PC-3 (cell line): ENCODE measurements around the gene CNP. TPM values are rescaled to one million over a fixed set of nuclear protein-coding genes. Genes with fewer than 3 reads are reported as not detected.

Experiments used
- ATAC-seq: fragments of 200-7000 bp; cut with Tn5 transposase; 2 replicates; pipeline ENCODE4 v1.9.1; 2020; ENCODE audit warnings: mild to moderate bottlenecking, moderate library complexity
- BruUV-seq: library from RNA; stranded (reverse); fragments of 400-500 nt; replicated peaks from 2 replicates; lab custom pipeline; 2021; lab: Mats Ljungman, UMichigan
- CTCF ChIA-PET: fragments of 300-600 bp; sonication (Branson Sonifier 250); formaldehyde crosslinking; loops from one replicate; lab custom pipeline; 2022; ENCODE audit warnings: antibody characterized with exemption; lab: Charles Lee
- POLR2A ChIA-PET: fragments of 300-600 bp; sonication (Branson Sonifier 250); formaldehyde crosslinking; loops from one replicate; lab custom pipeline; 2022; ENCODE audit warnings: antibody characterized with exemption; ENCODE audit not compliant: unreplicated experiment; lab: Charles Lee
- DNase-seq: peaks from one replicate; pipeline ENCODE4 v3.0.0-alpha.2; 2015
- H2AFZ ChIP-seq: fragments of 300-600 bp; sonication (generic); 2 replicates; pipeline ENCODE4 v1.6.0; 2016; ENCODE audit warnings: antibody characterized with exemption, low read length
- H3F3A ChIP-seq: fragments of 300-600 bp; sonication (generic); one replicate; pipeline ENCODE4 v1.6.0; 2017; ENCODE audit warnings: antibody characterized with exemption, low read length, control low read depth, mild to moderate bottlenecking; ENCODE audit not compliant: unreplicated experiment
- H3K27ac ChIP-seq: fragments of 300-600 bp; sonication (generic); 2 replicates; pipeline ENCODE4 v1.5.1; 2016; ENCODE audit warnings: mild to moderate bottlenecking, low read length
- H3K27me3 ChIP-seq: fragments of 300-600 bp; sonication (generic); 2 replicates; pipeline ENCODE4 v1.6.1; 2016; ENCODE audit warnings: low read length, mixed read lengths
- H3K36me3 ChIP-seq: fragments of 300-600 bp; sonication (generic); 2 replicates; pipeline ENCODE4 v1.6.1; 2016; ENCODE audit warnings: low read depth, mixed run types, low read length, mixed read lengths
- H3K4me1 ChIP-seq: fragments of 300-600 bp; sonication (generic); 2 replicates; pipeline ENCODE4 v1.5.1; 2016; ENCODE audit warnings: low read length; ENCODE audit not compliant: insufficient read depth
- H3K4me2 ChIP-seq: fragments of 300-600 bp; sonication (generic); 2 replicates; pipeline ENCODE4 v1.6.0; 2016; ENCODE audit warnings: low read length
- H3K4me3 ChIP-seq: fragments of 300-600 bp; sonication (generic); 2 replicates; pipeline ENCODE4 v1.5.1; 2016; ENCODE audit warnings: mild to moderate bottlenecking, low read length, mixed read lengths
- H3K79me2 ChIP-seq: fragments of 300-600 bp; sonication (generic); 2 replicates; pipeline ENCODE4 v1.6.1; 2017; ENCODE audit warnings: low read length, mixed read lengths
- H3K9ac ChIP-seq: fragments of 300-600 bp; sonication (generic); 2 replicates; pipeline ENCODE4 v1.6.0; 2016; ENCODE audit warnings: mild to moderate bottlenecking, low read length
- H3K9me2 ChIP-seq: fragments of 300-600 bp; sonication (generic); replicated peaks from 2 replicates; pipeline ENCODE4 v1.6.1; 2016; ENCODE audit warnings: mixed run types, low read length, mixed read lengths
- H3K9me3 ChIP-seq: fragments of 300-600 bp; sonication (generic); 2 replicates; pipeline ENCODE4 v1.6.1; 2016; ENCODE audit warnings: low read length, mixed read lengths
- H4K20me1 ChIP-seq: fragments of 300-600 bp; sonication (generic); 2 replicates; pipeline ENCODE4 v1.6.1; 2016; ENCODE audit warnings: low read length, mixed read lengths
- EZH2 ChIP-seq: fragments of 300-600 bp; sonication (generic); IDR thresholded peaks from one replicate; pipeline ENCODE4 v1.6.1; 2017; ENCODE audit warnings: antibody characterized with exemption, mild to moderate bottlenecking, low read length; ENCODE audit not compliant: unreplicated experiment
- EZH2phosphoT487 ChIP-seq: fragments of 300-600 bp; sonication (generic); IDR thresholded peaks from 2 replicates; pipeline ENCODE4 v1.6.1; 2018; ENCODE audit warnings: mild to moderate bottlenecking, antibody characterized with exemption, low read length, borderline replicate concordance
- intact Hi-C: fragments of 100-400 bp; cut with micrococcal nuclease; formaldehyde crosslinking; loops from 2 replicates; pipeline ENCODE4 v1.9.0; 2023
- total RNA-seq: library from RNA; depleted of rRNA; stranded (reverse); fragments of >200 nt; gene quantifications from 2 replicates; pipeline ENCODE4 v1.2.3, GENCODE V29; 2014
- TF ChIP-seq, protein P1 (sequence below): fragments of 300-600 bp; sonication (generic); conservative IDR thresholded peaks from 2 replicates; pipeline ENCODE4 v1.5.1; 2017; ENCODE audit warnings: antibody characterized with exemption, low read depth, mild to moderate bottlenecking, low read length

CNP gene
- total RNA-seq, 1 experiment from 2014 or later: 91.6 TPM

- no TSS peak for BruUV-seq
- DNase-seq: no peak
- no peak overlapping the region for H2AFZ ChIP-seq
- intact Hi-C loops: no loop called here
- H3K9me3 ChIP-seq: no peaks in the 10 kb centered on the region
- ChIA-PET CTCF (interaction anchor here (0.5 to 0.6 kb wide), 3 partner anchors 8 to 505 kb away, joined by 3 to 6 read pairs (median 5); no protein-coding TSS in a partner anchor), POLR2A (no interaction called here)
- no peaks in the 10 kb centered on the region for H3F3A ChIP-seq
- H3K9ac ChIP-seq: no peak overlapping the region
- no peak overlapping the region for H3K4me3 ChIP-seq
- peaks cover 15% of the 10 kb centered on the region for H3K79me2 ChIP-seq
- no peaks in the 10 kb centered on the region for H3K9me2 ChIP-seq
- no peaks in the 10 kb centered on the region for H3K36me3 ChIP-seq
- H3K4me2 ChIP-seq: no peak overlapping the region
- H3K27me3 ChIP-seq: no peaks in the 10 kb centered on the region
- H3K4me1 ChIP-seq: peaks cover 16% of the 10 kb centered on the region
- H3K27ac ChIP-seq: no peak overlapping the region
- H4K20me1 ChIP-seq: no peaks in the 10 kb centered on the region
- TF ChIP-seq EZH2phosphoT487: no peak
- TF ChIP-seq, protein P1, sequence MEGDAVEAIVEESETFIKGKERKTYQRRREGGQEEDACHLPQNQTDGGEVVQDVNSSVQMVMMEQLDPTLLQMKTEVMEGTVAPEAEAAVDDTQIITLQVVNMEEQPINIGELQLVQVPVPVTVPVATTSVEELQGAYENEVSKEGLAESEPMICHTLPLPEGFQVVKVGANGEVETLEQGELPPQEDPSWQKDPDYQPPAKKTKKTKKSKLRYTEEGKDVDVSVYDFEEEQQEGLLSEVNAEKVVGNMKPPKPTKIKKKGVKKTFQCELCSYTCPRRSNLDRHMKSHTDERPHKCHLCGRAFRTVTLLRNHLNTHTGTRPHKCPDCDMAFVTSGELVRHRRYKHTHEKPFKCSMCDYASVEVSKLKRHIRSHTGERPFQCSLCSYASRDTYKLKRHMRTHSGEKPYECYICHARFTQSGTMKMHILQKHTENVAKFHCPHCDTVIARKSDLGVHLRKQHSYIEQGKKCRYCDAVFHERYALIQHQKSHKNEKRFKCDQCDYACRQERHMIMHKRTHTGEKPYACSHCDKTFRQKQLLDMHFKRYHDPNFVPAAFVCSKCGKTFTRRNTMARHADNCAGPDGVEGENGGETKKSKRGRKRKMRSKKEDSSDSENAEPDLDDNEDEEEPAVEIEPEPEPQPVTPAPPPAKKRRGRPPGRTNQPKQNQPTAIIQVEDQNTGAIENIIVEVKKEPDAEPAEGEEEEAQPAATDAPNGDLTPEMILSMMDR: peak; percentile 24; the same call in 1 of the 2 replicates
- ATAC-seq: no peak
Measured at GRCh38 chr17:42025191-42025579, 58.6 kb downstream of the CNP start.

- no peak for ATAC-seq
- Histone ChIP-seq H3K27ac (no peak overlapping the region), H3K4me1 (peaks cover 14% of the 10 kb centered on the region), H3K79me2 (peaks cover 8% of the 10 kb centered on the region), H3K9me2 (no peaks in the 10 kb centered on the region), H3F3A (no peaks in the 10 kb centered on the region), H3K27me3 (no peaks in the 10 kb centered on the region), H3K4me3 (no peak overlapping the region), H3K9ac (no peak overlapping the region), H2AFZ (no peak overlapping the region), H4K20me1 (no peaks in the 10 kb centered on the region), H3K36me3 (no peaks in the 10 kb centered on the region), H3K4me2 (no peak overlapping the region), H3K9me3 (no peaks in the 10 kb centered on the region)
- intact Hi-C loops: no loop called here
- TF ChIP-seq EZH2 (no peak), EZH2phosphoT487 (no peak)
- TF ChIP-seq, protein P1: no peak
- ChIA-PET CTCF (no interaction called here), POLR2A (no interaction called here)
- no peak for DNase-seq
- BruUV-seq: no TSS peak
Measured at GRCh38 chr17:42025936-42026335, 59.3 kb downstream of the CNP start.

DNA sequence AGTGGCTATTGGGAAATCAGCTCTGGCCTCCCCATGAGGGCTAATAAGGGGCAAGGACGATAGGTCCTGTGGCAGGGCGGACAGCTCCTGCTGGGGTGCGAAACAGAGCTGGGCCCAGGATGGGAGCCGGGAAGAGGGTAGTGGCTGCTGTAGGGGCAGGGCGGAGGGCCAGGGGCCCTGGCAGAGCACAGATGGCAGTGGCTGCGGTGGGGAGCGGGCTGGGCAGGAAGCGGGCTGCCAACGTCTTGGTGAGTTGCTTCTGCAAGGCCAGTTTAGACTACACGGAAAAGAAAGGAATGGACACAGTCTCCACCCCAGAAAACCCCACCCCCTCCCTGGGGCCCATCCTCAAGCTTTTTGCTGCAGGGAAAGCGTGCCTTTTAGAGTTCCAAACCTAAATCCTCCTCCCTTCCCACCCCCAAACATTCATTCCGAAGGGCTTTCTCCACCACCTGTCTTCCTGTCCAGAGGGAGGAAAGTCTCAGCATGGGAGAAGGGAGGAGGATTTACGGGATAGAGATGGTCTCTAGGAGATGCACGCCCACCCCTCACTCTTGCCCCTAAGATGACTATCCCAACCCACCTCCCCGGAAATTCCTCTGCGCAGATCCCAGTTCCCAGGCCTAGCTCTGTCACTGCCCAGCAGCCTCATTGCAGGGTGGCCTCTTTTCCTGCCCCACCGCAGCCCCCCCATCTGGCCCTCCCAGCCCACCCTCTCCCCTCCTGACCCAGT lies 60.4 kb downstream of the CNP start:
- no peak overlapping the region for H3K9ac ChIP-seq
- no peak overlapping the region for H3K4me2 ChIP-seq
- no peaks in the 10 kb centered on the region for H3K36me3 ChIP-seq
- no peaks in the 10 kb centered on the region for H3K79me2 ChIP-seq
- H3K27me3 ChIP-seq: no peaks in the 10 kb centered on the region
- no peaks in the 10 kb centered on the region for H3F3A ChIP-seq
- H3K9me3 ChIP-seq: no peaks in the 10 kb centered on the region
- ChIA-PET POLR2A (no interaction called here), CTCF (interaction anchor here (0.6 kb wide), 1 partner anchor 500 kb away, joined by 9 read pairs; no protein-coding TSS in a partner anchor)
- intact Hi-C loops: no loop called here
- BruUV-seq: no TSS peak
- ATAC-seq (no peak), DNase-seq (no peak)
- TF ChIP-seq, protein P1: no peak
- TF ChIP-seq EZH2 (no peak), EZH2phosphoT487 (no peak)
- no peaks in the 10 kb centered on the region for H4K20me1 ChIP-seq
- H2AFZ ChIP-seq: no peak overlapping the region
- no peak overlapping the region for H3K27ac ChIP-seq
- H3K4me3 ChIP-seq: no peak overlapping the region
- no peaks in the 10 kb centered on the region for H3K9me2 ChIP-seq
- peaks cover 12% of the 10 kb centered on the region; the same call in 1 of the 2 replicates for H3K4me1 ChIP-seq
